Upper lobe of right lung (tissue), 1 donor: ENCODE measurements around the gene ACTR6. TPM values are rescaled to one million over a fixed set of nuclear protein-coding genes. Genes with fewer than 3 reads are reported as not detected.

Experiments
- ATAC-seq: fragments of 200-7000 bp; cut with Tn5 transposase; one replicate; pipeline ENCODE4 v1.9.1; 2020; ENCODE audit warnings: mild to moderate bottlenecking, moderate library complexity
- DNase-seq: peaks from one replicate; pipeline ENCODE4 v3.0.0-alpha.2; 2020
- H3K27ac ChIP-seq: fragments of 200-600 bp; one replicate; pipeline ENCODE4 v1.8.0; 2022
- H3K27me3 ChIP-seq: fragments of 200-600 bp; one replicate; pipeline ENCODE4 v1.8.0; 2022; ENCODE audit warnings: mild to moderate bottlenecking
- H3K36me3 ChIP-seq: fragments of 200-600 bp; one replicate; pipeline ENCODE4 v1.8.0; 2022
- H3K4me1 ChIP-seq: fragments of 200-600 bp; one replicate; pipeline ENCODE4 v1.8.0; 2022
- H3K4me3 ChIP-seq: fragments of 200-600 bp; one replicate; pipeline ENCODE4 v1.8.0; 2022; ENCODE audit warnings: mild to moderate bottlenecking
- H3K9me3 ChIP-seq: fragments of 200-600 bp; one replicate; pipeline ENCODE4 v1.8.0; 2022
- CTCF ChIP-seq: fragments of 200-600 bp; IDR thresholded peaks from one replicate; pipeline ENCODE4 v1.8.0; 2022; ENCODE audit warnings: antibody characterized with exemption
- intact Hi-C: fragments of 100-400 bp; cut with DNase I; formaldehyde crosslinking; loops from one replicate; pipeline ENCODE4 v1.11.0; 2022
- microRNA-seq: library from miRNA; unstranded; fragments of <30 nt; microRNA quantifications from one replicate; pipeline ENCODE4 v1.2.0, GENCODE V29; 2020; ENCODE audit warnings: borderline microRNAs expressed
- total RNA-seq: library from RNA; stranded (reverse); fragmentation: NEBNext Ultra II Directional; extraction: Animal tissue kit (Norgen Biotek cat#: 25700); gene quantifications from one replicate; pipeline ENCODE4 v1.2.1, GENCODE V29; 2021
- donor health status: DM: no; HTN: yes; CAD: no; lungs with severe emphysema.

The ACTR6 gene
- total RNA-seq, 1 donor from 2014 or later = 25.2 TPM

GRCh38 chr12:100266835-100267602, 66.4 kb downstream of the ACTR6 start, which contains the start of the genes DEPDC4 and SCYL2:
DEPDC4 (minus strand) TSS chr12:100267079; CDS start chr12:100267076, 3 bp downstream.
SCYL2 (plus strand) TSS chr12:100267177; CDS start chr12:100282971, 15,794 bp downstream.
- Histone ChIP-seq H3K27me3 (no peaks in the 10 kb centered on the region), H3K36me3 (no peaks in the 10 kb centered on the region), H3K27ac (peak within 1 kb of the TSS; percentile 97), H3K4me1 (peaks cover 33% of the 10 kb centered on the region), H3K4me3 (peak within 1 kb of the TSS; percentile 90), H3K9me3 (no peaks in the 10 kb centered on the region)
- no peak for TF ChIP-seq CTCF
- peak; percentile 96 for ATAC-seq
- peak; percentile 98 for DNase-seq
- intact Hi-C loops = no loop called here

GRCh38 chr12:100267603-100268281, 67.1 kb downstream of the ACTR6 start:
- intact Hi-C loops = no loop called here
- TF ChIP-seq CTCF = no peak
- Histone ChIP-seq H3K9me3 (no peaks in the 10 kb centered on the region), H3K27ac (peak overlapping the region; percentile 97), H3K4me3 (peak overlapping the region; percentile 90), H3K27me3 (no peaks in the 10 kb centered on the region), H3K36me3 (no peaks in the 10 kb centered on the region), H3K4me1 (peaks cover 40% of the 10 kb centered on the region)
- ATAC-seq (peak; percentile 6), DNase-seq (no peak)

GRCh38 chr12:100268835-100269564, 68.4 kb downstream of the ACTR6 start:
- Histone ChIP-seq H3K27me3 (no peaks in the 10 kb centered on the region), H3K4me1 (peaks cover 43% of the 10 kb centered on the region), H3K36me3 (no peaks in the 10 kb centered on the region), H3K27ac (no peak overlapping the region), H3K4me3 (peak overlapping the region; percentile 90), H3K9me3 (no peaks in the 10 kb centered on the region)
- no peak for ATAC-seq
- no peak for DNase-seq
- no peak for TF ChIP-seq CTCF
- intact Hi-C loops = no loop called here

- TF ChIP-seq CTCF = no peak
- Histone ChIP-seq H3K27me3 (no peaks in the 10 kb centered on the region), H3K9me3 (no peaks in the 10 kb centered on the region), H3K4me1 (peaks cover 39% of the 10 kb centered on the region), H3K27ac (no peak overlapping the region), H3K36me3 (no peaks in the 10 kb centered on the region), H3K4me3 (no peak overlapping the region)
- no peak for DNase-seq
- intact Hi-C loops = no loop called here
- no peak for ATAC-seq
Observed at GRCh38 chr12:100273782-100274181, 73.2 kb downstream of the ACTR6 start.

Small RNA genes lying within 50 kb of the gene (microRNA-seq; reads per million reads assigned to microRNA genes)
- gene MIR1827 = not detected

Other genes starting within 250 kb of the ACTR6 start
- gene ANKS1B, start 215.9 kb upstream of the ACTR6 start, total RNA-seq = 5.3 TPM
- gene BLTP3B, start 57.9 kb upstream of the ACTR6 start, total RNA-seq = 22.0 TPM
- 0.61 TPM for gene DEPDC4, start 66.3 kb downstream of the ACTR6 start, total RNA-seq
- 40.8 TPM for gene SCYL2, start 66.4 kb downstream of the ACTR6 start, total RNA-seq
- 0.14 TPM for gene SLC17A8, start 156.3 kb downstream of the ACTR6 start, total RNA-seq